CD4-positive, alpha-beta T cell treated with Interleukin-10 for 1 hour (primary cell): ENCODE data around the gene TXNDC8.

Source experiments
- DNase-seq: peaks from one replicate; pipeline ENCODE4 v3.0.0-alpha.2; 2020

TXNDC8 gene

DNA sequence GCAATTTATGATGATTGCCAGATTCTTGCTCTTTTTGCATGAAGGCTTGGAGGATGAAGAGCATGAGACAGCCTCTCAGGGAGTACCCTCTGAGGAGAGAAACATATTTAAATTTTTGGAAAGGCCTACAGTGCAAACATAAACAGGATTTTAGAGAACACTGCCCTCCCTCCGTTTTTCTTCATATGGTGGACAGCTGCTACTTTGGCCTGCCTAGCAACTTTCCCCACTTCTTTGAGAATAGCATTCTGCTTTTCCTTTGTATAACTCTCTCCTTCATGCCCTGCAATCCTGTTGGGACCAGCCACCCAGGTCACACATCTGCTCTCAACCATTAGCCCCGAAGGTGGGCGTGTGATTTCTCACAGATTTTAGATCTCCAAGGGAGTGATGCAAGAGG lies 60.9 kb downstream of the TXNDC8 start:
- DNase-seq = no peak

DNA sequence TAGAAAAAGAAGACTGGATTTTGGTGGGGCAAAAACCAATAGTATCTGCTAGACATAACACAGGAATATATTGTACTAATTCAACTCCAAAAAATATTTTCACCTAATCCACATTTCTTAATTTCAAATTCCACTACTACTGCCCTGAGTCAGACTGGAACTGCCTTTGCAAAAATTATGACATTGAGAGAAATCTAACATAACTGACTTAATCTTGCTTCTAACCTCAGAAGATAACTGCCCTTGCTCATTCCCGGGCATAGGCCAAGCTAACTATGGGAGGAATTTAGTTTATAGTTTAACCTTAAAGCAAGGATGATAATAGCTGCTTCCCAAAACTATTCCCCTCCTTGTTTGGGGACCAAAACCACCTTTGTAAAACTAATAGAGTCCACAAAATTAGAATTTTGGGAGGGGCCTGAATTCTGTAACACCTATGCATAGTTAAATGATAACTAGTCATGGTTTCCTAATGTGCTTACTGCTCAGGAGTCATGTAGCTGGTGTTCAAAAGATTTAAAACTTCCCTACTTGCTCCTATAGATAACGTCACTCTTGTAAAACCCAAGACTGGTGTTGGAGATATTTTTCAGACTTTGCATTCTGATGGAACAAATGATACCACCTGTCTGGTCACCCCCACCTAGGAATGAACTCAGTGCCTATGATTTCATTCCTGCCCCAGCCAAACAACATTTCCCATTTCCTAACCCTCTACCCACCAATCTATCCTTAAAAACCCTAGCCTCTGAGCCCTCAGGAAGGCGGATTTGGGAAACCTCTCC lies 67.3 kb downstream of the TXNDC8 start:
- no peak for DNase-seq

DNA sequence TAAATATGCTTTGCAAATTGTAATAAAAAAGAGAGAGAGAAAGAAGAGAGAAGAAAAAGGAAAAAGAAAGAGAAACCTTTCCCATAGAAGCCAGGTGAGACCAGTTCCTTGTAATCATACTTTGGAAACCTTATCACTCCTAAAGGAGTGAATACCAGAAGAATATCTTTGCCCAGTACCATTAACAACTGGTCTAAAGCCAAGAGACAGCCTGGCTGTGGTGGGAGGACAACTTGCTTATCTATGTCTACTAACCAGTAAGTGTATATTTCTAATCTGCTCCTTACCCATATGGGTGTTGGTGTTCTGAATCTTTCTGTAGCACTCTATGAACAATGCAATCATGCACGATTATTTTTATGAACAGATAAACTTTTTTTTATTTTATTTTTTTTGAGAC lies 70.9 kb downstream of the TXNDC8 start:
- DNase-seq = no peak

DNA sequence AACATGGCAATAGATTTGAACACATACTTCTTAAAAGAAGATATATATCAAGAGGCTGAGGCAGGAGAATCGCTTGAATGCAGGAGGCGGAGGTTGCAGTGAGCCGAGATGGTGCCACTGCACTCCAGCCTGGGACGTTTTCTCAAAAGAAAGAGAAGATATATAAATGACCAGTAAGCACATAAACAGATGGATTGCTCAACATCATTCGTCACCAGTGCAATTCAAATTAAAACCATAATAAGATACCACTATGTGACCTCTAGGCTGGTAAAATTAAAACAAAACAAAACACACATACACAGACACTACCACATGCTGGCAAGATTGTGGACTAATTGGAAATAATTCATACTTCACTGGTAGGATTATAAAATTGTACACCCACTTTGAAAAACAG lies 76.0 kb downstream of the TXNDC8 start:
- DNase-seq = no peak

DNA sequence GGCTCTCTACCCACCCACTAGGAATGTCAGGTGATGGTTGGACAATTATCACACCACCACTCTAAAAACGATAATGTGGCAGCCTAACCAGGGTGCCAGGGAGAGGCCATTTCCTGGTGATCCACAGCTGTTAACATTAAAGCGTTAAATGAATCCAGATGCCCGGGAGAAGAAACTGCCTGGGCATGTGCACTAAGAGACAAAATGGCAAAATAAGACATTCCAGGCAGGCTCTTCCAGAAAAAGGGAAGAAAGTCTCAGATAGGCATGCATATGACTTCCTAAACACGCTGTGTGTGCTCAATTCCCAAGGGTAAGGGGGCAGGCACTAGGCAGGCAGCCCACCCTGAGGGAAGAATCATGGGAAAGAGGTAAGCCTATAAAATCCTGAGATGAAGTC lies 76.8 kb downstream of the TXNDC8 start:
- DNase-seq = no peak

DNA sequence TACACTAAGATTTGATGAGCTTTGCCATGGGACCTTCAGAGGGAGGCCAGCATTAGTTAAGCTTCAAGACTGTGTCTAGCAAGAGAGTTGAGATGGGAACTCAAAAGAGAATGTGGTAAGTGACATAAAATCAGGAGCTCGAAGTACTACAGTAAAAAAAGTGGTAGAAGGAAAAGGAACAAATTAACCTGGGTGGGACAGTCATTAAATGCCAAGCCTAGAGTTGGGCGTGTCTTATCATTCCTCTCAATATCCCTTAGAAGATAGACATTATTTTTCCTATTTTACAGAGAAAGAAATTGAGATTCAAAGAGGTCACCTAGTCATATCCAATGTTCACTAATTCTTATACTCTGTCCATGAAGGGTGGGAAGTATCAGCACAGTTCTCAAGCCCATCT lies 78.1 kb downstream of the TXNDC8 start:
- no peak for DNase-seq

DNA sequence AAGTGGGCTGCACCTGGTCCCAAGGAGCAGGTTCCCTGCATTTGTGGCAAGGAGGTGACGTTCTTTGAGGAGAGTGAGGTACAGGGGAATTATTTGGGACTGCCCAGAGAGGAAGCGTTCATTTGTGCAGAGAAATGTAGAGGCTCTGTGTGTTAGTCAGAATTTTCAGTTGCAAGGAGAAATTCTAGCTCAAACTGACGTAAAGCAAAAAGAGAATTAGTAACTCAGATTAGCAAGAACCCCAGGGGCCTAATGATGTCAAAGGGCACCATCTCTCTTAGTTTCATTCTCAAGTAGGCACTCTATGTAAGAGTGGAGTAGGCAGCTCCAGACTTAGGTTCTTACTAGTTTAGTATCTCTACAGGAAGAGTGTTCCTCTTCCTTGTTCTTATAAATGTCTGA lies 79.0 kb downstream of the TXNDC8 start:
- no peak for DNase-seq

DNA sequence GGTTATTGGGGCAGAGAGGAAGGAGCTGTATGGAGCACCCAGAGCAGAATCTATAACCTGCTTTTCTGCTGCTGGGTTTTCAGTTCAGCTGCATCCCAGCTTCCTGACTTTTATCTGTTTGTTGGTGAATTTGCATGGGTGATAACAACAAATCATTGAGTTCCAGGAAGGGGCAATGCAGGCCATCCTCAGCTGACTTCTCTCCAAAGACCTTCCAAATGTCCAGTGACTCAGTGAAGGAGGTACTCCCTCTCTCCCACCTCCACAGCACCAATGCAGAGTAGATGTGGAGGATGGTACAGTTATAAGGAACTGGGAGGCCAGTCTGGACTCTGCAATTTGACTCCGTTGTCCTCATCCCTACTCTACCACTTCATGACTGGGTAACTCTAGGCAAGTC lies 79.7 kb downstream of the TXNDC8 start:
- DNase-seq = no peak

DNA sequence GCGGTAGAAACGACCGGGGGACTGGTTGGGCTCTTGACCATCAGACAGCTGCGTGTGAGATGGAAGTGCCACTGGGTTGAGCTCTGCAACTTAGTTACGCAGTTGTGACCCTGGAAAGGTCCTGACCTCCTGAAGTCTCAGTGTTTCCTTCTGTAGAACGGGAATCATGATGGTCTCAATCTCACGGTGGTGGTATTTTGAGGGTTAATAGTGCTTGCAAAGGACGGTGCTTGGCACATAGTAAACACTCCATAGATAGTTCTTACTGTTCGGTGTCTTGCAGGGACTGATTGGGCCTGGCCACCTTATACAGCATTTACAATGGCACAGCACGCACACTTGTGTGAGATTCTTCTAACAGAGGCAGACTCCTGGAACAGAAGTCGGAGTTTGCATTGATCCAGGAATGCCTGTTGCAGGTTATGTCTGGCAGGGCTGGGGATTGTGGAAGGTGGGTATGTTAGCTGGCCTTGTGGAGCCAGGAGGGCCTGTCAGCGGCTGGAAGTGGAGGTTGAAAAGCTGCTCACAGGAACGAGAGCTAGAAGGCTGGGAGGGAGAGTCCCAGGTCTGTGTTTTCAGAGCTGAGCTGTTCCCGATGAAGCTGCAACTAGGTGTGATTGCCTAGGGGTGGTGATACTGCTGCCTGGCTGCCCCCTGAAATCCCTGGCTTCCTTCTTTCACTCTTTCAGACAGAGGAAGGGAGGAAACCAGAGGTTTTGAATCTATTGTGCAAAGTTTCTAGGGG lies 80.4 kb downstream of the TXNDC8 start:
- DNase-seq = no peak

DNA sequence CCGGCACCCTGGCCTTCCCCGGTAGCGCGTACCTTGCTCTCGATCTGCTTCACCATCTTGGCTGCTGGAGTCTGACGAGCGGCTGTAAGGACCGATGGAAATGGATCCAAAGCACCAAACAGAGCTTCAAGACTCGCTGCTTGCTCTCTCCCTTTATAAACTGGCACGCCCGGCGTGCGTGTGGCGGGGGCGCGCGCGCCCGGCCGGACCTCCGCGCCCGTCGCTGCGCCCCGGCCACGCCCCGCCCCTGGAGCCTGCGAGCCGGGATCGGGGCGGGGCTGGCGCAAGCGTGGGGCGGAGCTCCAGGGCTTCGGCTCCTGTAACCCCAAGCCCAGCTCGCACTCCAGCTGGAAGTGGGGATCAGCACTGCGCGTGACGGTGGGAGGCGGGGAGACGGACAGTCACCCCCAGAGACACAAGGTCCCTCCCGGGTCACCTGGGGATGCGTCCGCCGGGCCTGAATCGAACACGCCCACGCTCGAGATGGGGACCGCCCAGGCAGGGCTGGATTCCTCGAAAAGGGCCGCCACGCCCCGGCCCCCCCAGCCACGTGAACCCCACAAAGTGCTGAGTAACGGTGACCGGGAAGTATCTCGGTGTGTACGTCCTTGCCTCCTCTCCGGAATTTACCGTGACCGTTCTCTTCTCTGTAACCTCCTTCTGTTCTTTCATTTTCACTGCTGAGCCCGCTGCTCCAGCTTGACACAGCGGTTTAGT lies 81.1 kb downstream of the TXNDC8 start, which contains the start of gene TXN:
TSS of gene TXN (minus strand) at position 128 of the 717 bp plus-strand sequence. CDS start at position 56, 72 bp downstream.
- peak; percentile 84 for DNase-seq

DNA sequence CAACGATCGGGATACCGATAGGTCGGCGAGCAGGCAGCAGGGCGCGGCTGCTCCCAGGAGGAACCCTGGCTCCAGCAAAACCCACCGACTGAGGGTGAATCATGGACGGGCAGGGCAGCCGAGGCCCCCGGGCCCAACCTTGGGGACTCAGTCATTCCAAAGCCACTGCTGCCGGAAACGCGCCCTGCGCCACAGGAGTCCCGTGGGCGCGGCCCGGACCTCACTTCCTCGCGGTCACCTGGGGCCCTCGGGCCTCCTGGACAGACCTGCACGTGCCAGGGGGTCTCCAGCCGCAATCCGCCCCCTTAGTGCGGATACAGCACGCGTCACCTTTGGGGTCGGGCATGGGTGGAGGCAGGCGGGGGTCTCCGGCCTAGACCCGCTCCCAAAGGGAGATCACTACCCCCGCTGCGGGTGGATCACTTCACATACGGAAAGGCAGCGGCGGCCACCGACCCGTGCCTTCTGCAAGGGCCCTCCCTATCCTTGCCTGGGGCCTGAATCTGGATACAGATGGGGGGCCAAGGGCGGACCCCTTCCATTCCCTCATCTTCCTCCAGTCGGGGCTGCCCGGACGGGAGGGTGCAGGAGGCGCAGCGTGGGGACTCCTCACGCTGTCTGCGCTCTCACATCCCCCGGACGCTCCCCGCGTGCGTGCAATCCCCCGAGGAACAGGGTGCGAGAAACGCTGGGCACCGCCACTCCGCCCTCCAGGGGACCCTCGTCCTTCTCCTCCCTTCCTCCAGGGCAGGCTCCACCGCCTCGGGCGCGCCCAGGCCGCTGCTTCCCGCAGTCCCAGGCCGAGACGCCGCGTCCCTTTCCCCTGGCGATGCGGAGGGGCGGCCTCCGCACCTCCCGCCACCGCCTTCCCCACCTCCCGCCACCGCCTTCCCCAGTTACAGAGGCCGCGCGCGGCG lies 81.9 kb downstream of the TXNDC8 start:
- DNase-seq = peak; percentile 32

DNA sequence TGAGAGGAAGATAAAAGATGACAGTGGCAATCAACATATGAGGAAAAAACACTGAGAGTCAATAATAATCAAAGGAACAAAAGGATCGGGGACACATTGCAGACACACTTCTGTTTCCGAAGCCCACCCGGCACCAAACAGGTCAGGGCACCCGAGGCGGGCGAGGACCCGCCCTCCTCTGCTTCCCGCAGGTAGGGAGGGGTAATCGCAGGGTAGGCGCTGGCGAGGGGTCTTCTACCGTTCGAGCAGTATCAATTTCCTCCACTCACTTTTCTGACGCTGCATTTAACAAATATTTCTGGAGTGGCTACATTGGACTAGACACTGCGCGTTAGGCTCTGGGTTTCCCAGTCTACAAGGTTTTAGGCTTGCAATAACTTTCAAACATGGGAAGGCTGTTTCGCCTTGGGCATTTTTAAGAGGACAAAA lies 82.6 kb downstream of the TXNDC8 start:
- peak; percentile 8 for DNase-seq

DNA sequence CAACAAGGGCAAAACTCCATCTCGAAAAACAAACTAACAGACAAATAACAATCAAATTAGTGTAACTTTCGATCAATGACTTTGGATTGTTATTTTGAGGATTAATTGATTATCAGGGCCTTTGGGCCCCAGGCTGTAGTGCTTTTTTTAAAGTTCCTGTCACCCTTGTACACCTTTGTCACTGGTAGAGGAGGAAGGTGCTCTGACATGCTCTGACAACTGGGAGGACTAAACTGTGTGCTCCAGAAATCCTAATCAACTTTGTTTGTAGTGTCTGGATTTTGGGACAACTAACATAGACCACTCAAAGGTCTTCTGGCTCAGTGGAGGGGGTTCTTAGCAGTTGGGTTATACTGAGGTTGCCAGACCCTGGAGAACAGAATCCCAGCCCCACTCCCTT lies 83.2 kb downstream of the TXNDC8 start:
- DNase-seq = no peak
